ENCODE measurements around the gene OR10A7.
A peak's percentile ranks its signal among the peaks of the same experiment; 100 is the strongest.
"Not testable (repeated sequence)": the region's sequence is repeated elsewhere in the genome, so short reads cannot be mapped to it uniquely, and the experiment has no call there.

OR10A7 gene, protein sequence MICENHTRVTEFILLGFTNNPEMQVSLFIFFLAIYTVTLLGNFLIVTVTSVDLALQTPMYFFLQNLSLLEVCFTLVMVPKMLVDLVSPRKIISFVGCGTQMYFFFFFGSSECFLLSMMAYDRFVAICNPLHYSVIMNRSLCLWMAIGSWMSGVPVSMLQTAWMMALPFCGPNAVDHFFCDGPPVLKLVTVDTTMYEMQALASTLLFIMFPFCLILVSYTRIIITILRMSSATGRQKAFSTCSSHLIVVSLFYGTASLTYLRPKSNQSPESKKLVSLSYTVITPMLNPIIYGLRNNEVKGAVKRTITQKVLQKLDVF

DNA sequence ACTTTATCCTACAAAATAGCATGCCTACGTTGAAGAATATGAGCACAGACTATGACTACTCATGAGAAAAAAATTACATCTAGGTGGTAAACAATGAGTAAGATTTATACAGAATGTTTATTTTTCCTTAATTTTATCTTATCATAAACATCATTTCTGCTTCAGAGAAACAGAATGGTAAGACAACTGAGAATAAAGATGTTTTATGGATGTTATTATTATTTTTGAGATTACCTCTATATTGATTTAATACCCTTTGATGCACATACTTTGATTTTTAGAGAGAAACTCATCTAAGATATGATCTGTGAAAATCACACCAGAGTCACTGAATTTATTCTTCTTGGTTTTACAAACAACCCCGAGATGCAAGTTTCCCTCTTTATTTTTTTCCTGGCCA, at the start of gene OR10A7:
Gene OR10A7 (plus strand): TSS at position 301 of the 400 bp plus-strand sequence. CDS start 0 bp downstream, at position 301.
- no peak for DNase-seq (ENCODE audit: low read depth)

DNA sequence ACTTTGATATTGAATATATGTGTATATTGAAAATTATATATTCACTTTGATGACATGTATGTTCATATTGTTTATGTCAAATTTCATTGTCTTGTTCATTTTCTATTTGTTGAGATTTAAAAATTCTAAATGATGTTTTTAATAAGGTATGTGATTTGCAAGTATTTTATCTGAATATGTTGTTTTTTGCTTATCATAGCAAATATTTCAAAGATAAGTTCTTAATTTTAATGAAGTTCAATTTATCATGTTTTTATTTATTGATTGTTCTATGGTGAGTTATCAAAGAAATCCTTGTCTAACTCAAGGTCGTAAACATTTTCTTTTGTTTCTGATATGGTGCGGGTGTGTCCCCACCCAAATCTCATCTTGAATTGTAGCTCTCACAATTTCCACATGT, 49.4 kb upstream of the OR10A7 start:
- no peak for DNase-seq (ENCODE audit: low read depth)

DNA sequence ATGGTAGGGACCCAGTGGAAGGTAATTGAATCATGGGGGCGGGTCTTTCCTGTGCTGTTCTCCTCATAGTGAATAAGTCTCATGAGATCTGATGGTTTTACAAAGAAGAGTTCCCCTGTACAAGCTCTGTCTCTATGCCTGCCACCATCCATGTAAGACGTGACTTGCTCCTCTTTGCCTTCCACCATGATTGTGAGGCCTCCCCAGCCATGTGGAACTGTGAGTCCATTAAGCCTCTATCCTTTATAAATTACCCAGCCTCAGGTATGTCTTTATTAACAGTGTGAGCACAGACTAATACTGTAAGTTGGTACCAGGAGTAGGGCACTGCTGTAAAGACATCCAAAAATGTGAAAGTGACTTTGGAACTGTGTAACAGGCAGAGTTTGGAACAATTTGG, 49.0 kb upstream of the OR10A7 start:
- DNase-seq (ENCODE audit: low read depth): not testable (repeated sequence)

DNA sequence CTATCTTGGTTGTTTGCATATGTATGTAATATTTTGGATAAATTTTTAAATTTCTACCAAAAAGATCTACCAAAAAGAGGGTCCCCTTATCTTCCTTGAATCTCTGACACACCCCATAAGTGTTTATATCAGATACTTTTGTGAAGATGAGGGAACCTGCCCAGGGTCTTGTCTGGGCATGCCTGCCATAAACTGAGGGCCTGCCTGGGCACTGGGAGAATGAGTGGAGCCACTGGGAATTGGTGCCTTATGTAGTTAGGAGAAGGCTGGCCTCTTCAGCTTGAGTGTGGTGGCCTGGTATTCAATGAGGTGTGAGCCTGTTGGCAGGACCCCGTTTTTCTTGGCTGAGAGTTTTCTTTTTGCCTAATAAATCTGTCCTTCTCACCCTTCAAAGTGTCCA, 48.1 kb upstream of the OR10A7 start:
- no peak for DNase-seq (ENCODE audit: low read depth)

DNA sequence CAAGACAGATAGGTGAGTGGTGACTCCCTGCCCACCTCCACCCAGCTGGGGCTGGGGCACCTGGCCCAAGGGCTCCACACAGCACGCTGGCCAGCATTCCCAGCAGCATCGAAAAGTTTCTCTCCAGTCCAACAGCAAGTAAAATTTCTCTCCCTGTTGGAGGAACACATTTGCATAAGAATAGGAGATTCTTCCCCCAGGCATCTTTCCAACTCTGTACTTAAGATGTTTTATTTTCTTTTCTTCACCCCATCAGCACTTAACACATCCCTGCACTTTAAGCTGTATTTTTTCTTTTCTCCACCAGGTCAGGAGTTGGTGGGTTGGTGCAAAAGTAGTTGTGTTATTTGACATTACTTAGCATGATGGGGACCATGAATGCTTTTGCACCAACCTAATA, 47.4 kb upstream of the OR10A7 start:
- DNase-seq (ENCODE audit: low read depth): no peak

DNA sequence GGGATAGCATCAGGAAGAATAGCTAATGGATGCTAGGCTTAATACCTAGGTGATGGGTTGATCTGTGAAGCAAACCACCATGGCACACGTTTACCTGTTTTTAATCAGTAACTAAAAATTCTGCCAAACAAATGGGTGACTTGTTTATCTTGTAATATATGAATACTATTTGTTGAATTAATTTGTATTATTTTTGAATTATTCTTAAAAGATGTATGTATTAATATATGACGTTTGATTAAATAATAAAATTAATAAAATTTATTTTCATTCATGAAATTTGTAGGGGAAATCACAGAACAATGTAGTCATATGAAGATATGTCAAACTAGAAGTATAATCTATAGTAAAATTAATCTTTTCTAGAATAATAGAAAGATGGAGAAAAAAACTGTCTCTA, 32.3 kb upstream of the OR10A7 start:
- no peak for DNase-seq (ENCODE audit: low read depth)

DNA sequence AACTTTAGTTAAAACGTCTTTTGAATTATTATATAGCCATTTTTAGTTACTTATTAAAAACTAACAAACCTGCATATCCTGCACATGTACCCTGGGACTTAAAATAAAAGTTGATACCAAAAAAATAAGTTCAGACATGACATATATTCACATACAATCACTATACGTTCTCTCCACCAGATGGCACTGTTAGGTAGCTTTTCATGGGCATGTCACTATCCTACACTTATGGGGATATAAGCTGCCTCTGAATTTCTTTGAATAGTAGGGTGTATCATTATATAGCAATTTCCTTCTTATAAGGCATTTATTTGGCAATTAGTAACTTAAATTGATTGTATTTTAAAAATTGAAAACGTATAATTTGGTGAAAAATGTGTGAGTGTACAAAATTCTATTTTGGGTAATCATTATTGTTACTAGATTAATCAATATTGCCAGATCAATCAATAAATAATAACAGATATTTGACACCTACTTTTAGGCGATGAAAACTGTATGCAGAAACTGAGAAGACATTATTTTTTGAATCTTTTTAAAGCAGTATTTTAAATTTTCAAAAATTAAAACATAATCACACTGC, 31.8 kb upstream of the OR10A7 start:
- DNase-seq (ENCODE audit: low read depth): peak; percentile 70

DNA sequence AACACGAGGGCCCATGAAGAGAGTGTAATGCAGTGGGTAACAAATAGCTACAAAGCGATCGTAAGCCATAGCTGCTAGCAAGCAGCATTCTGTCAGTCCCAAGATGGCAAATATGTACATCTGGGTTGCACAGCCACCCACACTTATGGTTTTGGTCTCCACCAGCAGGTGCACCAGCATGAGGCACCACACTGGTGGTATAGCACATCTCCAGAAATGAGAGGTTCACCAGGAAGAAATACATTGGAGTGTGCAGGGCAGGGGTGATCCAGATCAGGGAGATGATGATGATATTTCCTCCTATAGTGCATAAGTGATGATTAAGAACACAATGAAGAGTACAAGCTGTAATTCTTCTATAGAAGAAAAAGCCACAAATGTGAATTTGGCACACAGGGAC, 26.4 kb upstream of the OR10A7 start:
- no peak for DNase-seq (ENCODE audit: low read depth)

DNA sequence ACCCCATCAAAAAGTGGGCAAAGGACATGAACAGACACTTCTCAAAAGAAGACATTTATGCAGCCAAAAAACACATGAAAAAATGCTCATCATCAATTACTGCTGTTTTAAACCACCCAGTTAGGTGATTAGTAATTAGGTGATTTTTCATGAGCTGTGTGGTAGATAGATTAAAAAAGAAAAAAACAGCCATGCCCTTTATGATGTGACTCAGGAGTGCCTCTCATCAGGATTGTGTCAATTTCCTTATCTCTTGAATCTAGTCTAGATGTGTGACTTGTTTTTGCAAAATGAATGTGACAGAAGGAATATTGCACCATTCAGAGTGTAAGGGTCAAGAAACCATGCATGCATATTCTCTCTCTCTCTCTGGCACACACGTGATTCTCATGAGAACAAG, 5.7 kb downstream of the OR10A7 start:
- no peak for DNase-seq (ENCODE audit: low read depth)

DNA sequence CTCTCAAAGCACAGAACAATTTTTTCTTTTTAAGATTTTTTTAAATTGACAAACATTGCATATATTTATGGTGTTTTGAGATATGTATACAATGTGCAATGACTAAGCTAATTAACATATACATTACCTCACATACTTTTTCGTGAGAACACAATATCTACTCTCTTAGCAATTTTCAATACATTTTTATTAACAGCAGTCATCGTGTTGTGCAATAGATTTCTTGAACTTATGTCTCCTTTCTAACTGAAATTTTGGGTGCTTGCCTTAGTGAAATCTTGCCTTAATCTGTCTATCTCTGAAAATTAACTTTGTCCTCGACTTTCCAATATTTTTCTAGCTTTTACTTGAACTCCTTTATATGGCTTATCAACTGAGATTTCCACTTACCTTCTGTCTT, 6.8 kb downstream of the OR10A7 start:
- no peak for DNase-seq (ENCODE audit: low read depth)

DNA sequence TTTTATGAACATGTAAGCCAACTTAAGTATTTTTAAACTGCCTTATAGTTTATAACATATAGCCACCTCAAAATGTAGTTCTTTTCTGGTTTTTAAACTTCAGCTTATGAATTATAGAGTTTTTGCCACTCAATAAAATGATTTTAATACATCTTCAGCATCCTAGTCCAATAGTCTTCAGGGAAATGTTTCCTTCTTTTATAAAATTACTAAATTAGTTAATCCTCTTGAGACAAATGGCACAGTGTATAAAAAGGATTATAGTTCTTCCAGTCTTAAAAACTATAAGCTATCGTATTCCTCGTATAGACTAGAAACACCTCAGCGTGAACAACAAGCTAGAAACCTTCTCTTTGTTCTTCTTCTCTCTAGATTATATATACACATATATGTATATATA, 23.5 kb downstream of the OR10A7 start, which contains the start of gene OR6C74:
Gene OR6C74 (plus strand): TSS at position 301 of the 400 bp plus-strand sequence. CDS start 2,679 bp downstream, outside the sequence.
- no peak for DNase-seq (ENCODE audit: low read depth)

DNA sequence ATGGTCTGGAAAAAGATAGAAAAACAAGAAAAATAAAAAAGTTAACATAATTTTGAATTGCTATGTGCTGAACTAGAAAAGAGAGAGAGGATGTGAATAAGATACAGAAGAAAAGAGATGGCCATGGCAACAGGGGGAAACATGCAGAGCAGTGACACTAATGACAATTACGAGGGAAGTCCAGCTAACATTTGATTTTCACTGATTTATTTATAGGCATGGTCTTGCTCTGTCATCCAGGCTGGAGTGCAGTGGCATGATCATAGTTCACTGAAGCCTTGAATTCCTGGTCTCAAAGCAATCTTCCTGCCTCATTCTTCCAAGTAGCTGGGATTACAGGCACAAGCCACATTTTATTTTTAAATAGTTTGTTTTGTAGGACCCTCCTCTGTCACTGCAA, 25.3 kb downstream of the OR10A7 start:
- DNase-seq (ENCODE audit: low read depth): no peak

DNA sequence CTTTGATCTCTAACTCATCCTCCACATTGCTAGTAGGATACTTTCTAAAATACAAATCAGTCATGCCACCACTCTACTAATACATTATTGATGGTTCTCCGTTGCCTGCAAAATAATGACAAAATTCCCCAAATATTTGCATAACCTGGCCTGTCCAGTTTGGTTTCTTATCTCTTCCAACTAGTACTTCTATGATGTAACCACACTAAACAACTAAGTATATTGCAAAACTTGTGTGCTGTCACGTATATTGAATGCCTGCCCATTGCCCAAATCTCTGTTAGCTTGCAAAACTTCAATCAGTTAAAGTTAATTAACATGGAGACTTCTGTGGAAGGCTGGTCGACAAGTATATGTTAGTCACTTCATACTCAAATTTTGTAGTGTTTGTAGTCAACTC, 30.1 kb downstream of the OR10A7 start:
- DNase-seq (ENCODE audit: low read depth): no peak

DNA sequence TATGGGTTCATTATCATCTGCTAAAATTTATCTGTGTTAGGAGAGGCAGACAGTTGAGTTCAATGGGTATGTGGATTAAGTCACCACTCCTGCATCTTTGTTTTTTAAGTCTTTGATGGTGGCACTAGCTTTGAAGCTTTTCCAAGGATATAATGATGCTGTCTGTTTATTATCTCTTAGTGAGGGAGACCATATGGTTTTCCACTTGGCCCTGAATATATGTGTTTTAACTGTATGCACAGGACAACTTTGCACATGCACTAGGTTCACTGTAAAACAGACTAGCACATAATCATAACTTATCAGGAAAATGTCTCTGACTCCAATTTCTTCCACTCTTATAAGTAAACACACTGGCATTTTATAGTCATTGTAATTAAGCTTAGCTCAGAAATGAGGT, 32.5 kb downstream of the OR10A7 start:
- no peak for DNase-seq (ENCODE audit: low read depth)

DNA sequence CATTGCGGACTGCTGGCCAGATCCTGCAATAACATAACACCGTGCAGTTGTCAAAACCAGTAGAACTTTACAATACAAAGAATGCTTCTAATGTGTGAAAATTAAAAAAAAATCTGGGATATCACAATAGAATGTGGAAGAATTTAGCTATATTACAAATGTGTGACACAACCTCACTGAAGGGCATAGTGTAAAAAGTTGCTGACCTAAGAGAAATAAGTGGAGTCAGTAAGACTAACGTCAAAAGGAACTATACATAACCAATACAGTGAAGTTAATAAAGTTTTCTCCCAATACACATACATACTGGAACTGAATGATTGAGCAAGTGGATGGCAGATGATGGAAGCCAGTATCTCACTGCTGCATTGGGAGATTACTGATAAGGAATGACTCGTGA, 36.0 kb downstream of the OR10A7 start:
- no peak for DNase-seq (ENCODE audit: low read depth)

DNA sequence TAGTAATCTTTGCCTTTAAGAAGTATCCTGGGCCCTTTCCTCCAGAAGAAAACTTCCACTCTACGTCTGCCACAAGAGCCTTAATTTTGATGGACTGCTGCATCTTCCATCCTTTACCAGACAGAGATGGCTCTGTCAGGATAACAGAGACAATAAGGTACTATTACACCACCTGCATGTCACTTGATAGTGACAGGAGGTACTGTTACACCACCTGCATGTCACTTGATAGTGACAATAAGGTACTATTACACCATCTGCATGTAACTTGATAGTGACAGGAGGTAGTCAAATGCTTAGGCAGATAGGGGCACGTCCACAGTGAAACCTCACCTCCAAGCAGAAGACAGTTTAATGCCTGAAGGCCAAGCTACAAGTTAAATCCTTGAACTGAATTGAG, 37.5 kb downstream of the OR10A7 start:
- DNase-seq (ENCODE audit: low read depth): no peak
